Endothelial cell (in vitro differentiated cells): ENCODE data around the gene LRWD1. TPM values are rescaled to one million over a fixed set of nuclear protein-coding genes. Genes with fewer than 3 reads are reported as not detected.
A peak's percentile ranks its signal among the peaks of the same experiment; 100 is the strongest.
"Not testable (repeated sequence)": the region's sequence is repeated elsewhere in the genome, so short reads cannot be mapped to it uniquely, and the experiment has no call there.

Experiments
- DNase-seq: peaks from one replicate; pipeline ENCODE4 v3.0.0; 2021; ENCODE audit warnings: low spot score
- H3K27ac Mint-ChIP-seq: one replicate; pipeline ENCODE4 v1.8.0; 2021; ENCODE audit warnings: mixed read lengths, inconsistent platforms; ENCODE audit not compliant: unreplicated experiment
- H3K27me3 Mint-ChIP-seq: one replicate; pipeline ENCODE4 v1.8.0; 2021; ENCODE audit warnings: mild to moderate bottlenecking, moderate library complexity, mixed read lengths, inconsistent platforms; ENCODE audit not compliant: unreplicated experiment
- H3K36me3 Mint-ChIP-seq: one replicate; pipeline ENCODE4 v1.8.0; 2021; ENCODE audit warnings: mild to moderate bottlenecking, low read depth, mixed read lengths, inconsistent platforms; ENCODE audit not compliant: unreplicated experiment
- H3K4me1 Mint-ChIP-seq: one replicate; pipeline ENCODE4 v1.8.0; 2021; ENCODE audit warnings: mild to moderate bottlenecking, mixed read lengths, inconsistent platforms; ENCODE audit not compliant: unreplicated experiment
- H3K4me3 Mint-ChIP-seq: one replicate; pipeline ENCODE4 v1.8.0; 2021; ENCODE audit warnings: mild to moderate bottlenecking, mixed read lengths, inconsistent platforms; ENCODE audit not compliant: unreplicated experiment
- H3K9me3 Mint-ChIP-seq: one replicate; pipeline ENCODE4 v1.8.0; 2021; ENCODE audit warnings: mixed read lengths, inconsistent platforms; ENCODE audit not compliant: unreplicated experiment
- CTCF ChIP-seq: fragments of 200-600 bp; sonication (generic); IDR thresholded peaks from one replicate; pipeline ENCODE4 v1.5.0; 2021; ENCODE audit warnings: antibody characterized with exemption; ENCODE audit not compliant: unreplicated experiment
- total RNA-seq: library from RNA; stranded (reverse); fragmentation: NEBNext Ultra II Directional; extraction: Animal tissue kit (Norgen Biotek cat#: 25700); gene quantifications from one replicate; pipeline ENCODE4 v1.2.1, GENCODE V29; 2021; ENCODE audit not compliant: unreplicated experiment

LRWD1 gene
- total RNA-seq, 1 donor from 2014 or later = 30.3 TPM

- no peaks in the 10 kb centered on the region for H3K4me1 Mint-ChIP-seq
- no peak overlapping the region for H3K27ac Mint-ChIP-seq
- H3K27me3 Mint-ChIP-seq = no peaks in the 10 kb centered on the region
- no peaks in the 10 kb centered on the region for H3K36me3 Mint-ChIP-seq
- no peak for DNase-seq
- no peak for TF ChIP-seq CTCF
- no peaks in the 10 kb centered on the region for H3K9me3 Mint-ChIP-seq
- no peak overlapping the region for H3K4me3 Mint-ChIP-seq
These were observed 14.5 kb upstream of the LRWD1 start for GRCh38 chr7:102450242-102450641.

GRCh38 chr7:102451371-102452054 is 13.3 kb upstream of the LRWD1 start:
- H3K36me3 Mint-ChIP-seq = no peaks in the 10 kb centered on the region
- no peak for DNase-seq
- H3K27me3 Mint-ChIP-seq = peaks cover 2% of the 10 kb centered on the region
- no peak overlapping the region for H3K4me3 Mint-ChIP-seq
- H3K27ac Mint-ChIP-seq = no peak overlapping the region
- no peak for TF ChIP-seq CTCF
- H3K4me1 Mint-ChIP-seq = no peaks in the 10 kb centered on the region
- no peaks in the 10 kb centered on the region for H3K9me3 Mint-ChIP-seq

- Mint-ChIP-seq H3K4me1 (no peaks in the 10 kb centered on the region), H3K27me3 (peaks cover 2% of the 10 kb centered on the region), H3K27ac (no peak overlapping the region), H3K4me3 (no peak overlapping the region), H3K9me3 (no peaks in the 10 kb centered on the region), H3K36me3 (peaks cover 4% of the 10 kb centered on the region)
- TF ChIP-seq CTCF = no peak
- no peak for DNase-seq
These were observed 12.3 kb upstream of the LRWD1 start for GRCh38 chr7:102452451-102452850.

- no peak for TF ChIP-seq CTCF
- Mint-ChIP-seq H3K4me3 (no peak overlapping the region), H3K27ac (peak overlapping the region; percentile 42), H3K4me1 (no peaks in the 10 kb centered on the region), H3K27me3 (peaks cover 2% of the 10 kb centered on the region), H3K36me3 (peaks cover 4% of the 10 kb centered on the region), H3K9me3 (no peaks in the 10 kb centered on the region)
- no peak for DNase-seq
These were observed 11.5 kb upstream of the LRWD1 start for GRCh38 chr7:102453319-102453718.

- Mint-ChIP-seq H3K4me3 (no peak overlapping the region), H3K27ac (no peak overlapping the region), H3K36me3 (peaks cover 4% of the 10 kb centered on the region), H3K9me3 (no peaks in the 10 kb centered on the region), H3K4me1 (no peaks in the 10 kb centered on the region), H3K27me3 (peaks cover 2% of the 10 kb centered on the region)
- TF ChIP-seq CTCF = no peak
- DNase-seq = no peak
These were observed 10.3 kb upstream of the LRWD1 start for GRCh38 chr7:102454468-102454867.

- H3K9me3 Mint-ChIP-seq, H3K27me3 Mint-ChIP-seq, H3K36me3 Mint-ChIP-seq, H3K4me1 Mint-ChIP-seq, DNase-seq, H3K27ac Mint-ChIP-seq: not testable (repeated sequence)
- H3K4me3 Mint-ChIP-seq = peak overlapping the region; percentile 68
These were observed 9.9 kb upstream of the LRWD1 start for GRCh38 chr7:102454932-102455331.
